Neural progenitor cell (in vitro differentiated cells): ENCODE results near the gene UNC45B.

Experiments used
- EZH2 ChIP-seq: fragments of 200-600 bp; sonication (generic); IDR thresholded peaks from 2 replicates; pipeline ENCODE4 v1.6.1; 2017; ENCODE audit warnings: antibody characterized with exemption, mild to moderate bottlenecking, moderate library complexity
- TF ChIP-seq, protein P1 (sequence below): fragments of 200-600 bp; sonication (generic); IDR thresholded peaks from 2 replicates; pipeline ENCODE4 v1.5.1; 2017; ENCODE audit warnings: antibody characterized with exemption, mild to moderate bottlenecking

GRCh38 chr17:35119370-35120165 is 28.0 kb upstream of the UNC45B start, which contains the start of gene RAD51D:
- TF ChIP-seq EZH2 = peak; percentile 35
- TF ChIP-seq, protein P1, sequence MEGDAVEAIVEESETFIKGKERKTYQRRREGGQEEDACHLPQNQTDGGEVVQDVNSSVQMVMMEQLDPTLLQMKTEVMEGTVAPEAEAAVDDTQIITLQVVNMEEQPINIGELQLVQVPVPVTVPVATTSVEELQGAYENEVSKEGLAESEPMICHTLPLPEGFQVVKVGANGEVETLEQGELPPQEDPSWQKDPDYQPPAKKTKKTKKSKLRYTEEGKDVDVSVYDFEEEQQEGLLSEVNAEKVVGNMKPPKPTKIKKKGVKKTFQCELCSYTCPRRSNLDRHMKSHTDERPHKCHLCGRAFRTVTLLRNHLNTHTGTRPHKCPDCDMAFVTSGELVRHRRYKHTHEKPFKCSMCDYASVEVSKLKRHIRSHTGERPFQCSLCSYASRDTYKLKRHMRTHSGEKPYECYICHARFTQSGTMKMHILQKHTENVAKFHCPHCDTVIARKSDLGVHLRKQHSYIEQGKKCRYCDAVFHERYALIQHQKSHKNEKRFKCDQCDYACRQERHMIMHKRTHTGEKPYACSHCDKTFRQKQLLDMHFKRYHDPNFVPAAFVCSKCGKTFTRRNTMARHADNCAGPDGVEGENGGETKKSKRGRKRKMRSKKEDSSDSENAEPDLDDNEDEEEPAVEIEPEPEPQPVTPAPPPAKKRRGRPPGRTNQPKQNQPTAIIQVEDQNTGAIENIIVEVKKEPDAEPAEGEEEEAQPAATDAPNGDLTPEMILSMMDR = peak; percentile 93
